H1 (cell line): ENCODE results near the gene NR1H2. TPM values are rescaled to one million over a fixed set of nuclear protein-coding genes. Genes with fewer than 3 reads are reported as not detected.

Experiments
- CTCF ChIA-PET: fragments of 300-600 bp; sonication (Branson Sonifier 250); formaldehyde crosslinking; loops from one replicate; lab custom pipeline; 2021; ENCODE audit not compliant: partially characterized antibody; lab: Charles Lee
- POLR2A ChIA-PET: fragments of 300-600 bp; sonication (Branson Sonifier 250); formaldehyde crosslinking; loops from one replicate; lab custom pipeline; 2021; ENCODE audit warnings: inconsistent platforms; ENCODE audit not compliant: partially characterized antibody; lab: Charles Lee
- DNase-seq, 2 experiments: peaks; one replicate each; pipeline versions ENCODE4 v3.0.0 to v3.0.0-alpha.2; 2010 to 2022; ENCODE audit warnings: low spot score in 2 of 2, low read depth in 1 of 2, mixed read lengths in 1 of 2
- FAIRE-seq: peaks from 2 replicates; lab custom pipeline; 2011; peaks lifted over from hg19 to GRCh38; lab: Jason Lieb, UNC
- H2AFZ ChIP-seq: 2 replicates; pipeline ENCODE4 v1.8.1; 2012; ENCODE audit warnings: low read length, inconsistent platforms
- H2AK5ac ChIP-seq: 2 replicates; pipeline ENCODE4 v1.6.1; 2013; ENCODE audit warnings: low read depth, low read length
- H2BK120ac ChIP-seq: replicated peaks from 2 replicates; pipeline ENCODE3; 2013; ENCODE audit warnings: low read depth, low read length, inconsistent platforms
- H2BK12ac ChIP-seq: 2 replicates; pipeline ENCODE4 v1.6.1; 2013; ENCODE audit warnings: low read depth, low read length
- H2BK15ac ChIP-seq: 2 replicates; pipeline ENCODE4 v1.6.1; 2013; ENCODE audit warnings: low read length
- H2BK20ac ChIP-seq: 2 replicates; pipeline ENCODE4 v1.6.1; 2013; ENCODE audit warnings: low read length
- H2BK5ac ChIP-seq: 2 replicates; pipeline ENCODE4 v1.6.1; 2013; ENCODE audit warnings: low read depth, low read length
- H3K14ac ChIP-seq: 2 replicates; pipeline ENCODE4 v1.6.1; 2013; ENCODE audit warnings: inconsistent platforms; ENCODE audit not compliant: insufficient read length
- H3K18ac ChIP-seq: 2 replicates; pipeline ENCODE4 v1.6.1; 2013; ENCODE audit warnings: low read length; ENCODE audit errors: extremely low read depth
- H3K23ac ChIP-seq: 2 replicates; pipeline ENCODE4 v1.6.1; 2013; ENCODE audit warnings: inconsistent platforms; ENCODE audit not compliant: insufficient read length
- H3K23me2 ChIP-seq: 2 replicates; pipeline ENCODE4 v1.6.1; 2013; ENCODE audit warnings: low read depth, low read length
- H3K27ac ChIP-seq: 2 replicates; pipeline ENCODE4 v1.6.1; 2011; ENCODE audit warnings: low read depth, low read length, inconsistent platforms
- H3K27me3 ChIP-seq, 4 experiments: replicated peaks in 1 of 4; 1 replicate in 1 of 4; 2 replicates in 3 of 4; pipeline versions ENCODE4 v1.6.1 to v1.8.1; 2011 to 2013; ENCODE audit warnings: low read length in 3 of 4, mild to moderate bottlenecking in 3 of 4, inconsistent platforms in 2 of 4, mixed read lengths in 2 of 4, moderate library complexity in 1 of 4; ENCODE audit not compliant: control insufficient read depth in 3 of 4, insufficient read depth in 3 of 4; ENCODE audit errors: extremely low read depth in 1 of 4
- H3K36me3 ChIP-seq, 4 experiments: 2 replicates each; pipeline versions ENCODE4 v1.6.1 to v1.8.1; 2011 to 2013; ENCODE audit warnings: mild to moderate bottlenecking in 4 of 4, low read length in 3 of 4, moderate library complexity in 2 of 4, control low read depth in 1 of 4, inconsistent platforms in 1 of 4; ENCODE audit not compliant: insufficient read depth in 4 of 4, control insufficient read depth in 2 of 4
- H3K4ac ChIP-seq: replicated peaks from 2 replicates; pipeline ENCODE3; 2013; ENCODE audit warnings: low read length, low read depth, mixed read lengths, inconsistent platforms; ENCODE audit not compliant: insufficient read length
- H3K4me1 ChIP-seq, 4 experiments: replicated peaks in 1 of 4; 1 replicate in 1 of 4; 2 replicates in 3 of 4; pipeline versions ENCODE4 v1.6.1 to v1.8.1; 2011 to 2013; ENCODE audit warnings: low read length in 3 of 4, inconsistent platforms in 2 of 4, mixed read lengths in 1 of 4; ENCODE audit not compliant: insufficient read depth in 4 of 4, control insufficient read depth in 3 of 4
- H3K4me2 ChIP-seq, 2 experiments: 2 replicates each; pipeline versions ENCODE4 v1.6.1 to v1.8.1; 2011 to 2013; ENCODE audit warnings: low read depth in 2 of 2, low read length in 2 of 2, control low read depth in 1 of 2, inconsistent platforms in 1 of 2, mild to moderate bottlenecking in 1 of 2; ENCODE audit not compliant: insufficient read depth in 1 of 2
- H3K4me3 ChIP-seq, 4 experiments: fragments of 200-600, 300-600 bp in 1 of 4; sonication (generic), shearing (Covaris generic), sonication (Bioruptor Twin) in 1 of 4; 2 replicates each; pipeline versions ENCODE4 v1.5.1 to v1.8.1; 2011 to 2016; ENCODE audit warnings: low read length in 4 of 4, low read depth in 3 of 4, control low read depth in 2 of 4, inconsistent platforms in 2 of 4, mild to moderate bottlenecking in 2 of 4, mixed read lengths in 1 of 4, moderate library complexity in 1 of 4; ENCODE audit not compliant: insufficient read depth in 2 of 4; ENCODE audit errors: extremely low read depth in 1 of 4
- H3K56ac ChIP-seq: replicated peaks from 2 replicates; pipeline ENCODE3; 2013; ENCODE audit warnings: low read depth, mild to moderate bottlenecking, mixed read lengths, low read length, inconsistent platforms; ENCODE audit not compliant: insufficient read length
- H3K79me1 ChIP-seq: 2 replicates; pipeline ENCODE4 v1.6.1; 2013; ENCODE audit warnings: low read depth, low read length, control low read depth
- H3K79me2 ChIP-seq, 2 experiments: 2 replicates each; pipeline versions ENCODE4 v1.6.1 to v1.8.1; 2012 to 2013; ENCODE audit warnings: low read length in 2 of 2, mild to moderate bottlenecking in 2 of 2, inconsistent platforms in 1 of 2; ENCODE audit not compliant: insufficient read depth in 2 of 2, control insufficient read depth in 1 of 2
- H3K9ac ChIP-seq, 4 experiments: replicated peaks in 1 of 4; 1 replicate in 1 of 4; 2 replicates in 3 of 4; pipeline versions ENCODE4 v1.6.1 to v1.8.1; 2011 to 2013; ENCODE audit warnings: low read depth in 3 of 4, low read length in 3 of 4, control low read depth in 2 of 4, mild to moderate bottlenecking in 2 of 4, moderate library complexity in 2 of 4, inconsistent platforms in 1 of 4; ENCODE audit errors: extremely low read depth in 1 of 4
- H3K9me3 ChIP-seq, 2 experiments: 2 replicates each; pipeline versions ENCODE4 v1.6.1 to v1.8.1; 2012 to 2013; ENCODE audit warnings: mild to moderate bottlenecking in 2 of 2, moderate library complexity in 2 of 2, control low read depth in 1 of 2, inconsistent platforms in 1 of 2, low read depth in 1 of 2, low read length in 1 of 2, mixed read lengths in 1 of 2; ENCODE audit not compliant: insufficient read depth in 2 of 2
- H4K20me1 ChIP-seq, 2 experiments: replicated peaks in 1 of 2; 2 replicates each; pipeline versions ENCODE3 to v1.8.1; 2011 to 2013; ENCODE audit warnings: inconsistent platforms in 2 of 2, low read length in 2 of 2, mild to moderate bottlenecking in 1 of 2; ENCODE audit not compliant: insufficient read depth in 2 of 2, control insufficient read depth in 1 of 2
- H4K5ac ChIP-seq: 2 replicates; pipeline ENCODE4 v1.6.1; 2013; ENCODE audit warnings: low read length, low read depth, mixed read lengths, inconsistent platforms; ENCODE audit not compliant: insufficient read length
- H4K8ac ChIP-seq: 2 replicates; pipeline ENCODE4 v1.8.0; 2013; ENCODE audit warnings: mild to moderate bottlenecking, moderate library complexity, low read length, inconsistent platforms; ENCODE audit not compliant: insufficient read depth; ENCODE audit errors: extremely low read depth
- H4K91ac ChIP-seq: replicated peaks from 2 replicates; pipeline ENCODE3; 2013; ENCODE audit warnings: low read length, mixed read lengths, inconsistent platforms; ENCODE audit not compliant: insufficient read length
- BACH1 ChIP-seq: IDR thresholded peaks from 2 replicates; pipeline ENCODE4 v1.6.1; 2012; ENCODE audit warnings: low read length, improper control_type of control experiment
- CREB1 ChIP-seq: IDR thresholded peaks from 2 replicates; pipeline ENCODE4 v1.6.1; 2012; ENCODE audit warnings: inconsistent platforms
- FOSL1 ChIP-seq: IDR thresholded peaks from 2 replicates; pipeline ENCODE4 v1.6.1; 2011; ENCODE audit warnings: mild to moderate bottlenecking, low read depth, low read length, moderate library complexity; ENCODE audit not compliant: insufficient read depth
- KDM1A ChIP-seq: fragments of 200-600, 300-600 bp; sonication (generic); IDR thresholded peaks from 2 replicates; pipeline ENCODE4 v1.7.1; 2016; ENCODE audit warnings: mild to moderate bottlenecking, low read length, borderline replicate concordance
- MAFK ChIP-seq: IDR thresholded peaks from 2 replicates; pipeline ENCODE4 v1.6.1; 2012; ENCODE audit warnings: low read depth, mild to moderate bottlenecking, improper control_type of control experiment, low read length
- WGBS, 2 experiments: shearing (Covaris generic) in 1 of 2; methylation state at CpG; one replicate each; pipeline versions ENCODE4 v1.1.6 to v1.1.7; 2013 to 2015; ENCODE audit warnings: low lambda C conversion rate in 2 of 2, mixed read lengths in 2 of 2, inconsistent platforms in 1 of 2, low coverage in 1 of 2, missing lambda C conversion rate in 1 of 2; ENCODE audit not compliant: insufficient replicate concordance in 2 of 2, insufficient coverage in 1 of 2, insufficient read length in 1 of 2; ENCODE audit errors: extremely low coverage in 1 of 2, missing lambda C conversion rate in 1 of 2; 5-methylcytosine and 5-hydroxymethylcytosine counted together
- polyA plus RNA-seq, 7 experiments: library from polyadenylated mRNA; depleted of rRNA in 3 of 7; stranded (reverse) in 5 of 7; unstranded in 2 of 7; fragments of >200 nt in 5 of 7; fragments of 200-250 nt in 2 of 7; gene quantifications; 1 replicate in 5 of 7; 2 replicates in 1 of 7; 4 replicates in 1 of 7; pipeline versions ENCODE4 v1.2.1 to v1.2.3, GENCODE V29; 2011 to 2013; ENCODE audit warnings: missing spikeins in 2 of 7, mixed read lengths in 2 of 7
- total RNA-seq: library from RNA; stranded (reverse); fragmentation: NEBNext Ultra II Directional; extraction: Animal tissue kit (Norgen Biotek cat#: 25700); gene quantifications from 2 replicates; pipeline ENCODE4 v1.2.1, GENCODE V29; 2021

Gene NR1H2
- total and polyA plus RNA-seq, 2 of the 8 experiments (the other 6 are each of a cell fraction or from before 2014, with no cell fraction given) = 40.3 to 47.5 TPM

DNA sequence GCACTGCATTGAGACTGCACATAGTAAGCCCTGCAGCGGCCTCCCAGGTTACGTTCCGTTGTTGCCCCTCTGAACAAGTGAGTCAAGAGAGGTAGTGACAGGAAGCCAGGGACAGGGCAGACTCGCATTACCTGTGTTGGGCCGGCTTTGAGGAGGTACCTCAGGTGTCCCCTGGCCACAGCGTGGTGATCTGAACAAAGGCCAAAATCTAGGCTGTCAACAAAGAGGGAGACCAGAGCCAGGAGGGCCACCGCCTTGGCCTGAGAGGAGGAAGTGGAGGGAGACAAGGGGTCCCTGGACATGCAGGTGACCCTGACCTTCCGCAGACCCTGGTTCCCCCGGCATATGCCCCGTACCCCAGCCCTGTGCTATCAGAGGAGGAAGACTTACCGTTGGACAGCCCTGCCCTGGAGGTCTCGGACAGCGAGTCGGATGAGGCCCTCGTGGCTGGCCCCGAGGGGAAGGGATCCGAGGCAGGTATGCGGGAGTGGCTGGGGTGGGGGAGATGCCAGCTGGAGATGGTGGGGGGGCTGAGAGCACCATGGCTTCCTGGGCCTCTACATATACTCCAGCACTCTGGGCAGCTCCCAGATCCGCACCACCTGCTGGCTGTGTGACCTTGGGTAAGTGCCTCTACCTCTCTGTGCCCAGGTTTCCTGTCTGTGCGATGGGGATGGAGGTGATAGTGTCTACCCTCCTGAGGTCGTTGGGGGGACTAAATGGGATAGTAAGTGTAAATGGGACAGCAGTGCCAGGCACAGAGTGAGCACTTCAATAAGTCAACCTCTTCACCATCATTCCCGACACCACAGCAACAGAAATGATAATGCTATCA is 47.2 kb downstream of the NR1H2 start:
- no peak for DNase-seq
- CTCF ChIA-PET = interaction anchor here (1.0 to 2.4 kb wide), 3 partner anchors 8 to 43 kb away, joined by 4 to 9 read pairs (median 7); no protein-coding TSS in a partner anchor

More for the DNA sequence above, 47.2 kb downstream of the NR1H2 start:
- no peak overlapping the region for H4K91ac ChIP-seq
- no peak for FAIRE-seq
- no peaks in the 10 kb centered on the region for H3K79me2 ChIP-seq
- H4K20me1 ChIP-seq = no peaks in the 10 kb centered on the region
- no peak overlapping the region for H4K8ac ChIP-seq
- no peak overlapping the region for H2BK12ac ChIP-seq
- 97% methylated on average over 21 of the region's 22 CpGs; no CpG with 5 or more reads in 1 of the 2 experiments for WGBS, 2 experiments
- no peak overlapping the region for H3K27ac ChIP-seq
- no peaks in the 10 kb centered on the region for H3K36me3 ChIP-seq
- H4K5ac ChIP-seq = no peak overlapping the region
- no peak overlapping the region for H3K23ac ChIP-seq
- no peak overlapping the region for H2AFZ ChIP-seq
- no peak overlapping the region for H2BK5ac ChIP-seq
- peaks cover 0 to 6% (median 2%) of the 10 kb centered on the region in 4 experiments; a peak in 1 of 7 replicates for H3K27me3 ChIP-seq
- H2BK20ac ChIP-seq = no peak overlapping the region
- H3K14ac ChIP-seq = no peak overlapping the region
- H3K9ac ChIP-seq = no peak overlapping the region
- H3K56ac ChIP-seq = no peak overlapping the region
- H3K4me3 ChIP-seq = no peak overlapping the region
- no peak overlapping the region for H3K18ac ChIP-seq
- no peak overlapping the region for H3K4ac ChIP-seq
- peaks cover 11% of the 10 kb centered on the region; the same call in 1 of the 2 replicates for H3K23me2 ChIP-seq
- no peak overlapping the region for H3K4me2 ChIP-seq
- no peak overlapping the region for H2BK120ac ChIP-seq
- TF ChIP-seq BACH1 = no peak
- TF ChIP-seq MAFK = no peak
- TF ChIP-seq FOSL1 = no peak
- no peak for TF ChIP-seq CREB1
- TF ChIP-seq KDM1A = peak; percentile 40; the same call in 1 of the 2 replicates
- H3K79me1 ChIP-seq = peaks cover 2% of the 10 kb centered on the region; the same call in 1 of the 2 replicates
- POLR2A ChIA-PET = interaction anchor here (0.7 to 3.4 kb wide), 5 partner anchors 13 to 110 kb away, joined by 3 to 15 read pairs (median 3); partner anchors contain the start of gene POLD1
- no peaks in the 10 kb centered on the region for H3K9me3 ChIP-seq
- H3K4me1 ChIP-seq = peaks cover 0 to 15% (median 11%) of the 10 kb centered on the region in 4 experiments; a peak in 6 of 7 replicates
- no peak overlapping the region for H2BK15ac ChIP-seq
- H2AK5ac ChIP-seq = 0 out of 2 replicates have a peak overlapping the region, but pooled peaks have one; percentile 53
